Hypothalamus (tissue), 51 donors: Measurements from ENCODE around the gene FGF8.

Experiments
- DNase-seq, 51 donors: peaks; one replicate each; lab custom pipeline; 2025; lab: John Stamatoyannopoulos, UW

The FGF8 gene

DNA sequence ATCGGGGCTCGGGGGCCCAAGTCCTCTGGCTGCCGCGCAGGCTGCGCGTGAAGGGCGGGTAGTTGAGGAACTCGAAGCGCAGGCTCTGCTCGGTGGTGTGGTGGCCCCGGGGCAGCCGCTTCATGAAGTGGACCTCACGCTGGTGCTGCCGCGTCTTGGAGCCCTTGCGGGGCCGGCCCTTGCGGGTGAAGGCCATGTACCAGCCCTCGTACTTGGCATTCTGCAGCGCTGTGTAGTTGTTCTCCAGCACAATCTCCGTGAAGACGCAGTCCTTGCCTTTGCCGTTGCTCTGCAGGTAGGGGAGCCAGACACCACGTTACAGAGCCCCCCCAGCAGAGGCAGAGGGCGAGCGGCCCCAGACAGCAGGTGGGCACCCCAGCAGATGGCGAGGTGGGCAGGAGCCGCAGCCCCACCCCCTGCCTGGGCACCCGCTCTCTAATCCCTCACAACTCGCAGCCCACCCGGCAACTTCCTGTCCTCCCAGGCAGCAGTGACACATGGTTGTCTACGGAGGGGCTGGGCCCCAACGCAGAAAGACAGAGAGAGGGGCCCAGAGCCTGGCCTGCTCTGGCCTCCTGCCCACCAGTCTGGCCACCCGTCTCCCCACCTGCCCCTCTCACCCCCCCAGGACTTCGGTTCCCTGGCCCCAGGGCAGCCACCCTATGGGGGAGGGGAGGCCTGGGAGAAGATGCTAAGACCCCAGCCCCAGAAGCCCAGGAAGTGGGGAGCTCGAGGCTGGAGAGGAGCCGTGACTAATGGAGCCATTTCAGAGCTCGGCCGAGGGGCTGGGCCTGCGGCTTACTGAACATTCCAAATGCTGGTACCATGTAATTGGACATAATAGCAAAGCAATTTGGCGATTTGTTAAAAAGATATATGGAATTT lies 5.3 kb downstream of the FGF8 start:
- DNase-seq: no peak

GRCh38 chr10:101769541-101770180 lies 6.3 kb downstream of the FGF8 start:
- DNase-seq: no peak

- DNase-seq: no peak
Measured at GRCh38 chr10:101768791-101769170, 7.1 kb downstream of the FGF8 start.

GRCh38 chr10:101767966-101768790 lies 7.7 kb downstream of the FGF8 start:
- DNase-seq: no peak

- no peak for DNase-seq
Measured at GRCh38 chr10:101767600-101767945, 8.3 kb downstream of the FGF8 start.

DNA sequence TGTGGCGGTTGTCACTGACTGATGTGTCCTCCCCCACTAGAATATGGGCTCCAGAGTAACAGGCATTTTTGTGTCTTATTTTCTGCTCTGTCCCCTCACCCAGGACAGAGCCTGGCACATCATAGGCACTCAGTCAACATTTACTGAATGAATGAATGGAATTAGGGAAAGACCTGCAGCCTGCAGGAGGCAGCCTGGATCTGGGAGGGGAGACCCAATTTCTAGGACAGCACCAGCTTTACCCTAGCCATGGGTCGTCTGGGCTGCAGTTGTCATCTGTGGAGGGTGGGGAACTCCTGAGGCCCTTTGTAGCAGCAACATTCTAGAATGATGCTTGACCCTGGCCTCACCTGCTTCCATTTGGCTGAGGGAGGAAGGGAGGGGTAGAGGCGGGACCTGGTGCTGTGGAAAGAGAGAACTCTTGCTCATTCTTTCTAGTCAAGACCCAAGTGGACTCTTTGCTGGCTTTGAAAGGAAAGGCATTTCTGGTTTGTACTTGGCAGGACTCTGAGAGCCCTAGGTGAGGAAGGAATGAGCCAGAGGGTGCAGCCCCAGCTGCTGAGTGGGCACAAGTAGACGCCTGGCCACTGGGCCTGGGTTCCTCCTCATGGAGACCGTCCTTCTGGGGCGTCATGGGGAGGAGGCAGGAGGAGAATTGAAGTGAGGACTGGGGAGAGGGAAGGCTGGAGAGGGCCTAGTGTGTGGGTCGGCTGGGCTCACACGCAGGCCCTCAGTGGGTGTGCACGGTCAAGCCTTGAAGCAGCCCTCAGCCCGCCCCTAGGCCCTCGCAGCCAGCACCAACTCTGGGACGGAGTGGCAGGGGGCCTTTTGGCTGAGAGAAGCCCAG lies 8.9 kb downstream of the FGF8 start:
- no peak for DNase-seq

- no peak for DNase-seq
Measured at GRCh38 chr10:101766306-101766705, 9.6 kb downstream of the FGF8 start.

- no peak for DNase-seq
Measured at GRCh38 chr10:101763141-101763846, 12.6 kb downstream of the FGF8 start.

DNA sequence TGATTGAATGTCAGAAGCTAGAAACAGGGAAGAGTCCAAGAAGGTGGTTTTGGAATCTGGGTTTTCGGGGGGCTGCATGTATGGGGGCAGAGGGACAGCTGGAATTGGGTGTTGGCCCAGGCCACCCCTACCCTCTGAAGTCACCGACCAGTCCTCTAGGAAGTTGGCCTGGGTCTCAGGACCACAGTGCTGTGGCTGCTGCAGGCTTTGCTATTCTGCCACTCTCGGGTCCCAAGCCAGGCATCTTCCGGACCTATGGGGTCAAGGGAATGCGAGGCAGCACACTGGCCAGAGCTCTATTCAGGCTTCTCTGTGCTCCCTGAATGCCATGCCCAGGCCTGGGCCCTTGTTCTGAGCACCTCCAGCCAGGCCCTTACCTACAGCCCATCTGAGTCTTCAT lies 13.2 kb downstream of the FGF8 start:
- no peak for DNase-seq

GRCh38 chr10:101761226-101761625 lies 14.7 kb downstream of the FGF8 start:
- no peak for DNase-seq

- DNase-seq: no peak
Measured at GRCh38 chr10:101760510-101760909, 15.4 kb downstream of the FGF8 start.

GRCh38 chr10:101759309-101760247 lies 16.3 kb downstream of the FGF8 start:
- DNase-seq: no peak

DNA sequence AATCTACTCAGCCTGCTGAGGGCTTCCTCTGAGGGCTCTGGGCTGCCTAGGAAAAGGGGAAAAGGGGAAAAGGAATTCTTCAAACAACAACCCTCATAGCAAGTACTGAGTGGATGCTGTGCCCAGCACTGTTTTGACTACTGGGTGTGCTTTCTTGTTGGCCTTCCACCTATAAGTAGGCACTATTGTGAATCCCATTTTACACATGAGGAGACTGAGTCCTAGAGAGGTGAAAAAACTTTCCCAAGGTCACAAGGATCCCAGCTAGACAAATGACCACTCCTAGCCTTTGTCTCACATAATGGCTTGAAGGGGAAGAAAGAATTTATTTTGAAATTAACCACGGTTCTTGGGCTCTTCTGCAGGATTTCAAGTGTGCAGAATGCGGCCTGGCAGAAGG lies 17.1 kb downstream of the FGF8 start:
- DNase-seq: no peak

DNA sequence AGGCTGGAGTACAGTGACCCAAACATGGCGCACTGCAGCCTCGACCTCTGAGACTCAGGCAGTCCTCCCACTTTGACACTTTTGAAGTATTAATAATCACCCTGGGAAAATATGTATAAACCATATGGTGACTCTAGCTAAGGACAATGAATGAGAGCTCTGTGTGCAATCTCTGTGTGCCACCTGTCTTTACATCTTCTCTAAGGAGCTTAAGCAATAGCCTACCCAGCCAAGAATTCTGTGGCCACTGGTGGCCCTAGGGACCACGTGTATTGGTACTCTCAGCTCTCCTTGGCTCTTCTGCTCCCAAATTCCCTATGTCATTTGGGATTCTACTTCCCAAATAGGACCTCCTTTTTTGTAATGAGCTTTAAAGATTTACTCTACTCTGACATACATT lies 23.7 kb downstream of the FGF8 start:
- DNase-seq: no peak

- DNase-seq: peak in 9 of 51 donors; percentile 0 to 34 (median 4)
Measured at GRCh38 chr10:101749047-101750016, 26.6 kb downstream of the FGF8 start.

GRCh38 chr10:101748496-101748895 lies 27.4 kb downstream of the FGF8 start:
- no peak for DNase-seq

DNA sequence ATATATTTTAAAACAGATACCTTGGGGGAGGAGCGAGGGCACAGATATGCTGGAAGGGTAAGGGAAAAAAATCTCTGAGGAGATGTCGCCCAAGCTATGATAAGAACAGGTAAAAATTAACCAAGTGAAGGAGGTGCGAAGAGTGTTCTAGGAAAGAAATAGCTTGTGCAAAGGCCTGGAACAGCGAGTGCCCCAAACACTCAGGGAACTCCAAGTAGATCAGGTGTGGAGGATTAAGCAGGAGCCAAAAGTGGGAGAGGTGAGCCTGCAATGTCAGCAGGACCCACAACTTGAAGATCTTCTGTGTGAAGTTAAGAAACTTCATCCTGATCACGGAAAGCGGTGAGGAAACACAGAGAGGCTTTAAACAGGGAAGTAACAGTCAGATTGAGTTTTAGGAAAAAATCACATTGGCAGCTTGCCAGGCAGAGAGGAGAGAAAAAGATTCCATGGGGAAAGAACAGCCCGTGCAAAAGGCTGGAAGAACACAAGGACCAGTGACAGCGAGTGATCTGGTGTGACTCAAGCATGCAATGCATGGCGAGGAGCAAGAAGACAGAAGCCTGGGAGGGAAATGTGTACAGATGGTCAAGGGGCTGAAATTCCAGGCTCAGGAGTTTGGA lies 30.7 kb downstream of the FGF8 start:
- DNase-seq: no peak
